ENCODE measurements around the gene SMIM5. TPM values are rescaled to one million over a fixed set of nuclear protein-coding genes. Genes with fewer than 3 reads are reported as not detected.
A peak's percentile ranks its signal among the peaks of the same experiment; 100 is the strongest.

Gene SMIM5
- total and polyA plus RNA-seq, 2 of the 13 experiments (the other 11 are each of a cell fraction or from before 2014, with no cell fraction given): not detected

GRCh38 chr17:75625813-75626486 lies 7.3 kb upstream of the SMIM5 start (continued):
- TF ChIP-seq, protein P1, sequence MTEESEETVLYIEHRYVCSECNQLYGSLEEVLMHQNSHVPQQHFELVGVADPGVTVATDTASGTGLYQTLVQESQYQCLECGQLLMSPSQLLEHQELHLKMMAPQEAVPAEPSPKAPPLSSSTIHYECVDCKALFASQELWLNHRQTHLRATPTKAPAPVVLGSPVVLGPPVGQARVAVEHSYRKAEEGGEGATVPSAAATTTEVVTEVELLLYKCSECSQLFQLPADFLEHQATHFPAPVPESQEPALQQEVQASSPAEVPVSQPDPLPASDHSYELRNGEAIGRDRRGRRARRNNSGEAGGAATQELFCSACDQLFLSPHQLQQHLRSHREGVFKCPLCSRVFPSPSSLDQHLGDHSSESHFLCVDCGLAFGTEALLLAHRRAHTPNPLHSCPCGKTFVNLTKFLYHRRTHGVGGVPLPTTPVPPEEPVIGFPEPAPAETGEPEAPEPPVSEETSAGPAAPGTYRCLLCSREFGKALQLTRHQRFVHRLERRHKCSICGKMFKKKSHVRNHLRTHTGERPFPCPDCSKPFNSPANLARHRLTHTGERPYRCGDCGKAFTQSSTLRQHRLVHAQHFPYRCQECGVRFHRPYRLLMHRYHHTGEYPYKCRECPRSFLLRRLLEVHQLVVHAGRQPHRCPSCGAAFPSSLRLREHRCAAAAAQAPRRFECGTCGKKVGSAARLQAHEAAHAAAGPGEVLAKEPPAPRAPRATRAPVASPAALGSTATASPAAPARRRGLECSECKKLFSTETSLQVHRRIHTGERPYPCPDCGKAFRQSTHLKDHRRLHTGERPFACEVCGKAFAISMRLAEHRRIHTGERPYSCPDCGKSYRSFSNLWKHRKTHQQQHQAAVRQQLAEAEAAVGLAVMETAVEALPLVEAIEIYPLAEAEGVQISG (CRISPR knock-in tag; IDR thresholded peaks at IDR 0.05): peak; percentile 28; the same call in 1 of the 2 replicates
- TF ChIP-seq ZNF784 (CRISPR knock-in tag; IDR thresholded peaks at IDR 0.05; ENCODE audit: borderline replicate concordance) (no peak), TAF15 (IDR thresholded peaks at IDR 0.05; ENCODE audit: low read depth, low read length, poor library complexity, severe bottlenecking) (no peak), SOX13 (IDR thresholded peaks at IDR 0.05) (no peak), SOX13 (CRISPR knock-in tag; conservative IDR thresholded peaks at IDR 0.05 in 1 of 2, IDR thresholded peaks at IDR 0.05 in 1 of 2) (no peak), STAT5B (CRISPR knock-in tag; IDR thresholded peaks at IDR 0.05) (no peak)

GRCh38 chr17:75626496-75627038 lies 6.7 kb upstream of the SMIM5 start:
- Histone ChIP-seq H3K79me2 (ENCODE audit: insufficient read depth, low read length) (no peaks in the 10 kb centered on the region), H3K4me1 (ENCODE audit: insufficient read depth, low read length) (peaks cover 6% of the 10 kb centered on the region; the same call in 1 of the 2 replicates), H3K9me3 (ENCODE audit: low read length) (no peaks in the 10 kb centered on the region), H3K27ac (ENCODE audit: extremely low read length, insufficient read depth, low read length) (no peak overlapping the region), H3K9ac (ENCODE audit: insufficient read depth, low read depth, low read length) (no peak overlapping the region), H3K4me2 (ENCODE audit: low read depth, low read length) (no peak overlapping the region), H4K20me1 (ENCODE audit: insufficient read depth, low read length) (no peaks in the 10 kb centered on the region; the same call in 1 of the 2 replicates), H3K4me3 (replicated peaks in 1 of 3; ENCODE audit: insufficient read depth in 1 of 3, low read depth in 2 of 3, low read length in 3 of 3) (no peak overlapping the region), H2AFZ (ENCODE audit: low read length) (no peak overlapping the region), H3K36me3 (replicated peaks in 1 of 2; ENCODE audit: control insufficient read depth in 1 of 2, insufficient read depth in 2 of 2, low read length in 2 of 2) (peaks cover 16 to 18% of the 10 kb centered on the region in 2 experiments; a peak in 4 of 5 replicates), H3K27me3 (ENCODE audit: control insufficient read depth in 1 of 2, insufficient read depth in 2 of 2, low read length in 2 of 2) (no peaks in the 10 kb centered on the region)
- ChIA-PET POLR2A (interaction anchor here (1.4 to 3.6 kb wide), 2 partner anchors 13 to 16 kb away, joined by 3 to 16 read pairs; no protein-coding TSS in a partner anchor), CTCF (ENCODE audit: low intra/inter-chr PET ratio, low total read pairs) (interaction anchor here (0.7 to 1.4 kb wide), 3 partner anchors 8 to 123 kb away, joined by 3 to 5 read pairs (median 4); no protein-coding TSS in a partner anchor)
- DNase-seq (ENCODE audit: low spot score) (no peak), FAIRE-seq (no peak), ATAC-seq (no peak)
- no TSS peak for BruUV-seq (replicated peaks)
- in situ Hi-C loops (cut with HindIII; ENCODE audit: extremely low pct_ligation_motif_present, low pct_unique_long_range_greater_than_20kb): no loop called here
- intact Hi-C loops (cut with micrococcal nuclease; ENCODE audit: unreplicated experiment): no loop called here
- WGBS (ENCODE audit: low lambda C conversion rate): 88% methylated on average over 5 of the region's 11 CpGs
- TF ChIP-seq ZNF225 (CRISPR knock-in tag; IDR thresholded peaks at IDR 0.05) (no peak), ZNF597 (CRISPR knock-in tag; IDR thresholded peaks at IDR 0.05) (0 out of 2 replicates have a peak, but pooled peaks have one; percentile 39), TEAD2 (CRISPR knock-in tag; IDR thresholded peaks at IDR 0.05) (no peak), POLR2A (IDR thresholded peaks at IDR 0.05; ENCODE audit: insufficient read depth in 1 of 2, low read depth in 2 of 2, low read length in 2 of 2) (0 out of 4 replicates have a peak, but pooled peaks of 1 of the 2 experiments have one; percentile 17), BORCS8-MEF2B (CRISPR knock-in tag; IDR thresholded peaks at IDR 0.05) (peak; percentile 11; the same call in 1 of the 2 replicates), ATAD3A (CRISPR knock-in tag; IDR thresholded peaks at IDR 0.05) (no peak), RXRA (CRISPR knock-in tag; IDR thresholded peaks at IDR 0.05) (no peak), CCDC6 (CRISPR knock-in tag; IDR thresholded peaks at IDR 0.05) (no peak)
- TF ChIP-seq, protein P2, sequence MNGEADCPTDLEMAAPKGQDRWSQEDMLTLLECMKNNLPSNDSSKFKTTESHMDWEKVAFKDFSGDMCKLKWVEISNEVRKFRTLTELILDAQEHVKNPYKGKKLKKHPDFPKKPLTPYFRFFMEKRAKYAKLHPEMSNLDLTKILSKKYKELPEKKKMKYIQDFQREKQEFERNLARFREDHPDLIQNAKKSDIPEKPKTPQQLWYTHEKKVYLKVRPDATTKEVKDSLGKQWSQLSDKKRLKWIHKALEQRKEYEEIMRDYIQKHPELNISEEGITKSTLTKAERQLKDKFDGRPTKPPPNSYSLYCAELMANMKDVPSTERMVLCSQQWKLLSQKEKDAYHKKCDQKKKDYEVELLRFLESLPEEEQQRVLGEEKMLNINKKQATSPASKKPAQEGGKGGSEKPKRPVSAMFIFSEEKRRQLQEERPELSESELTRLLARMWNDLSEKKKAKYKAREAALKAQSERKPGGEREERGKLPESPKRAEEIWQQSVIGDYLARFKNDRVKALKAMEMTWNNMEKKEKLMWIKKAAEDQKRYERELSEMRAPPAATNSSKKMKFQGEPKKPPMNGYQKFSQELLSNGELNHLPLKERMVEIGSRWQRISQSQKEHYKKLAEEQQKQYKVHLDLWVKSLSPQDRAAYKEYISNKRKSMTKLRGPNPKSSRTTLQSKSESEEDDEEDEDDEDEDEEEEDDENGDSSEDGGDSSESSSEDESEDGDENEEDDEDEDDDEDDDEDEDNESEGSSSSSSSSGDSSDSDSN (CRISPR knock-in tag; IDR thresholded peaks at IDR 0.05): no peak

Measured in HepG2 (cell line).